GM18868 (cell line): ENCODE data around the gene AQR.
"Not testable (repeated sequence)": the region's sequence is repeated elsewhere in the genome, so short reads cannot be mapped to it uniquely, and the experiment has no call there.

Experiments
- ATAC-seq: cut with Tn5 transposase; IDR thresholded peaks from one replicate; pipeline ENCODE4 v1.9.1; 2021; ENCODE audit warnings: mild to moderate bottlenecking, moderate library complexity; ENCODE audit not compliant: unreplicated experiment

The AQR gene

GRCh38 chr15:34964277-34964676 lies 5.3 kb downstream of the AQR start:
- ATAC-seq, result no peak

GRCh38 chr15:34953851-34954250 lies 15.7 kb downstream of the AQR start:
- ATAC-seq, result no peak

- ATAC-seq, result no peak
Observed at GRCh38 chr15:34952481-34952880, 17.1 kb downstream of the AQR start.

- no peak for ATAC-seq
Observed at GRCh38 chr15:34951993-34952392, 17.5 kb downstream of the AQR start.

GRCh38 chr15:34944936-34945335 lies 24.6 kb downstream of the AQR start:
- ATAC-seq, result no peak

- no peak for ATAC-seq
Observed at GRCh38 chr15:34943711-34944110, 25.8 kb downstream of the AQR start.

- ATAC-seq, result not testable (repeated sequence)
Observed at GRCh38 chr15:34943264-34943663, 26.3 kb downstream of the AQR start.

- ATAC-seq, result no peak
Observed at GRCh38 chr15:34942363-34942762, 27.2 kb downstream of the AQR start.

- ATAC-seq, result no peak
Observed at GRCh38 chr15:34941831-34942230, 27.7 kb downstream of the AQR start.

GRCh38 chr15:34941185-34941698 lies 28.3 kb downstream of the AQR start:
- ATAC-seq, result no peak

- no peak for ATAC-seq
Observed at GRCh38 chr15:34933432-34933975, 36.0 kb downstream of the AQR start.

GRCh38 chr15:34928349-34928748 lies 41.2 kb downstream of the AQR start:
- not testable (repeated sequence) for ATAC-seq

- ATAC-seq, result no peak
Observed at GRCh38 chr15:34927726-34928125, 41.8 kb downstream of the AQR start.

GRCh38 chr15:34914317-34914716 lies 55.2 kb downstream of the AQR start:
- ATAC-seq, result no peak

GRCh38 chr15:34905047-34905446 lies 64.5 kb downstream of the AQR start:
- ATAC-seq, result no peak

GRCh38 chr15:34904527-34904926 lies 65.0 kb downstream of the AQR start:
- ATAC-seq, result no peak

GRCh38 chr15:34900748-34901147 lies 68.8 kb downstream of the AQR start:
- no peak for ATAC-seq

- ATAC-seq, result no peak
Observed at GRCh38 chr15:34896183-34896582, 73.4 kb downstream of the AQR start.

GRCh38 chr15:34893967-34894366 lies 75.6 kb downstream of the AQR start:
- no peak for ATAC-seq

GRCh38 chr15:34892963-34893591 lies 76.5 kb downstream of the AQR start:
- no peak for ATAC-seq

- ATAC-seq, result no peak
Observed at GRCh38 chr15:34890424-34890823, 79.1 kb downstream of the AQR start.

GRCh38 chr15:34889476-34889875 lies 80.1 kb downstream of the AQR start:
- ATAC-seq, result no peak

- no peak for ATAC-seq
Observed at GRCh38 chr15:34886134-34886533, 83.4 kb downstream of the AQR start.
